BJ (cell line): ENCODE results near the gene FZD2. TPM values are rescaled to one million over a fixed set of nuclear protein-coding genes. Genes with fewer than 3 reads are reported as not detected.
"Not testable (repeated sequence)": the region's sequence is repeated elsewhere in the genome, so short reads cannot be mapped to it uniquely, and the experiment has no call there.

Experiments used
- CTCF ChIA-PET: fragments of 350-600 bp; formaldehyde crosslinking; extraction: SDS; loops from one replicate; lab custom pipeline; 2021; ENCODE audit warnings: antibody characterized with exemption, inconsistent platforms; lab: Yijun Ruan, JAX
- POLR2A ChIA-PET: fragments of 300-600 bp; sonication (Branson Sonifier 250); formaldehyde crosslinking; extraction: SDS; loops from one replicate; lab custom pipeline; 2021; ENCODE audit warnings: antibody characterized with exemption; lab: Charles Lee
- DNase-seq: peaks from one replicate; pipeline ENCODE4 v3.0.0-alpha.2; 2011; ENCODE audit warnings: low read depth
- H3K27me3 ChIP-seq: 2 replicates; pipeline ENCODE4 v1.6.0; 2011; ENCODE audit warnings: low read length; ENCODE audit not compliant: control insufficient read depth, insufficient read depth
- H3K36me3 ChIP-seq: 2 replicates; pipeline ENCODE4 v1.5.1; 2011; ENCODE audit warnings: low read length; ENCODE audit not compliant: control insufficient read depth, insufficient read depth
- H3K4me3 ChIP-seq: 2 replicates; pipeline ENCODE4 v1.5.1; 2011; ENCODE audit warnings: low read depth, mild to moderate bottlenecking, control low read depth, low read length
- polyA minus RNA-seq: library from RNA; depleted of rRNA, polyadenylated mRNA; stranded (reverse); fragments of >200 nt; gene quantifications from 2 replicates; pipeline ENCODE4 v1.2.3, GENCODE V29; 2011; rRNA and poly(A)+ RNA removed
- polyA plus RNA-seq: library from polyadenylated mRNA; depleted of rRNA; stranded (reverse); fragments of >200 nt; gene quantifications from 2 replicates; pipeline ENCODE4 v1.2.3, GENCODE V29; 2011; rRNA removed
- TF ChIP-seq, protein P1 (sequence below): IDR thresholded peaks from 2 replicates; pipeline ENCODE4 v1.5.1; 2011; ENCODE audit warnings: low read depth, mild to moderate bottlenecking, control low read depth, inconsistent platforms, low read length, moderate library complexity; ENCODE audit not compliant: insufficient read depth

FZD2 gene
- 57.1 and 93.1 TPM in 2 replicates for polyA plus RNA-seq
- 95.2 and 116 TPM in 2 replicates for polyA minus RNA-seq

DNA sequence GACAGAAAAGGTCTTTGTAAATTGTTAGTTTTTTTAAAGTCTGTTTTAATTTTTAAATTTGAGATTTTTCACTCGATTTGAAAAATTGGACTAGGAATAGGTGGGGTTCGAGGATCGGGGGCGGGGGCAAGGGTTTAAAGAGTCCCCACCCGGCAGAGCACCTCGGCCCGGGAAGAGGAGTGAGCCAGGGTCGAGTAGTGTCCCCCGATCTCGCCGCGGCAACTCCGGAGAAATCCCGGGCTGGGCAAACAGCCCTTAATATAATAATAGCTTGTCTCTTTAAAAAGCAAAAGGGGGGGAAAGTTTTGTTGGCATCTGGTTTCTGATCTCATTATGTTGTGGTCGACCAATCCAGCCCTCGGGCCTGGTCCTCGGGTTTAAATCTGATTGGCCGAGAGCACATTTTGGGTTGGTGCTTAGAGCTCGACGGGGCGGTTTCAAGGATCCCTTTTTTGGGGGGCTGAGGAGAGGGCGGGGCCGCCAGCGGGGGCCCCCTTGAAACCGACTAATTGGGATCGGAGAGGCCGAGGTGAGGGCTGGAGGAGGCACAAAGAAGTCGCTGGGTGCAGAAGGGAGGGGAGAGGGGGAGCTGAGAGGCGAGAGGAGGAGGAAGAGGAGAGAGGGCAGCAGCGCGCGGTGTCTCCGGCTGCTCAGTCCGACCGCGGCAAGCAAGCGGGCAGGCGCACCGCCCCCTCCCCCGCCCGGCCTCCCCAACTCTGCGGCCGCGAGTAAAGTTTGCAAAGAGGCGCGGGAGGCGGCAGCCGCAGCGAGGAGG, at the start of gene FZD2:
TSS of gene FZD2 (plus strand) at position 653 of the 775 bp plus-strand sequence. CDS start 205 bp downstream, outside the sequence.
- H3K27me3 ChIP-seq: no peaks in the 10 kb centered on the region
- peak; percentile 96 for DNase-seq
- peak within 1 kb of the TSS; percentile 76 for H3K4me3 ChIP-seq
- TF ChIP-seq, protein P1, sequence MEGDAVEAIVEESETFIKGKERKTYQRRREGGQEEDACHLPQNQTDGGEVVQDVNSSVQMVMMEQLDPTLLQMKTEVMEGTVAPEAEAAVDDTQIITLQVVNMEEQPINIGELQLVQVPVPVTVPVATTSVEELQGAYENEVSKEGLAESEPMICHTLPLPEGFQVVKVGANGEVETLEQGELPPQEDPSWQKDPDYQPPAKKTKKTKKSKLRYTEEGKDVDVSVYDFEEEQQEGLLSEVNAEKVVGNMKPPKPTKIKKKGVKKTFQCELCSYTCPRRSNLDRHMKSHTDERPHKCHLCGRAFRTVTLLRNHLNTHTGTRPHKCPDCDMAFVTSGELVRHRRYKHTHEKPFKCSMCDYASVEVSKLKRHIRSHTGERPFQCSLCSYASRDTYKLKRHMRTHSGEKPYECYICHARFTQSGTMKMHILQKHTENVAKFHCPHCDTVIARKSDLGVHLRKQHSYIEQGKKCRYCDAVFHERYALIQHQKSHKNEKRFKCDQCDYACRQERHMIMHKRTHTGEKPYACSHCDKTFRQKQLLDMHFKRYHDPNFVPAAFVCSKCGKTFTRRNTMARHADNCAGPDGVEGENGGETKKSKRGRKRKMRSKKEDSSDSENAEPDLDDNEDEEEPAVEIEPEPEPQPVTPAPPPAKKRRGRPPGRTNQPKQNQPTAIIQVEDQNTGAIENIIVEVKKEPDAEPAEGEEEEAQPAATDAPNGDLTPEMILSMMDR: no peak
- POLR2A ChIA-PET: interaction anchor here (0.8 to 2.4 kb wide), 4 partner anchors 10 to 31 kb away, joined by 3 to 23 read pairs (median 5); no protein-coding TSS in a partner anchor
- CTCF ChIA-PET: interaction anchor here (0.8 to 3.5 kb wide), 8 partner anchors 12 to 80 kb away, joined by 3 to 27 read pairs (median 6); no protein-coding TSS in a partner anchor
- peaks cover 6% of the 10 kb centered on the region for H3K36me3 ChIP-seq

DNA sequence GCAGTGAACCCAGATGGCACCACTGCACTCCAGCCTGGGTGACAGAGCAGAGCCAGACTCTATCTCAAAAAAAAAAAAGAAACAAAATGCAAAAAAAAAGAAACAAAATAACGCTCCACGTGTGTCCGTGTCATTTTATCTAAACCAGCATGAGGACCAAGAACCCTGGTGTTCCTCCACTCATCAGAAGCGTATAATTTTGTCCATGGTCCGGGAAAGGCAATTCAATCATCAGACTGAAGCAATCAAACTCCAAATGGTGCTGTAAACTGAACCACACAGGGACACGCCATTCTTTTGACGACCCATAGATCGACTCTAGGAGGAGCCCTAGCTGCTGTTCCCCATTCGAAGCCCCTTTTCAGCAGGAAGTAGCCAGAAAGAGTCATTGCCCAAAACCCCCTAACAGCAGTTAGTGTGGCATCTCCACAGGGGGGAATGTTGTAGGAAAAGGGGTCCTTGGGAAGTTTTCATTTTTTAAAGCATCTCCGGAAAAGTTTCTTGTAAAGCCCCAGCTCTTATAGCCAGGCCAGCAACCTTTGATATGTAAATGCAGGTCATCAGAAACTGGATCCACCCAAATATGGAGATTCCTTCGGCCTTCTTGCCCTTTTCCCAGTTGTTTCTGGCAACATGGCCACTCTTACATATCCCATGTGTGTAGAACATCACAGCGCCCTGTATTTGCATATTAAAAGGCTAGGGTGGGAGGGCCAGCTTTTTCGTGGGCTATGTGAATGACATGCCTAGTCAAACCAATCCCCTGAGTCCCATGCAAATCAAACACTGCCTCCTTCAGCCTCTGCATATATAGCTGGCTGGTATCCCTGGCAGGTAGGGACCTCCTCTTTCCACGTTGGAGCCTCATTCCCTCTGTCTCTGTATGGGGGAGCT, 45.8 kb upstream of the FZD2 start:
- TF ChIP-seq, protein P1: 0 out of 2 replicates have a peak, but pooled peaks have one; percentile 5
- DNase-seq, H3K4me3 ChIP-seq, POLR2A ChIA-PET, H3K27me3 ChIP-seq, H3K36me3 ChIP-seq: not testable (repeated sequence)
- CTCF ChIA-PET: interaction anchor here (1.4 to 1.8 kb wide), 2 partner anchors 11 to 149 kb away, joined by 6 to 13 read pairs; no protein-coding TSS in a partner anchor

DNA sequence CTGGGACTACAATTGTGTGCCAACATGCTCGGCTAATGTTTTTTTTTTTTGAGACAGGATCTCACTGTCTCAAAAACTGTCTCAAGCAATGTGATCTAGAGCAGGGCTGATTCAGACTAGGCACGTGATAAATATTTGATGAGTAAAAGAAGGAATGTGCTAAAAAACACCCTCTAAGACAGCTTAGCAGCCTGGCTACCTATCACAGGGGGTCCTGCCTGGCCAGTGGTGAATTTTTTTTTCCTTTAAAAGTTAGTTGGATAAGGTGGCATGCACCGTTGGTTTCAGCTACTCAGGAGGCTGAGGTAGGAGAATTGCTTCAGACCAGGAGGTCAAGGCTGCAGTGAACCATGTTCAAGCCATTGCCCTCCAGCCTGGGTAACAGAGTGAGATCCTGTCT, 39.3 kb upstream of the FZD2 start:
- no peaks in the 10 kb centered on the region for H3K27me3 ChIP-seq
- H3K4me3 ChIP-seq: no peak overlapping the region
- no peaks in the 10 kb centered on the region for H3K36me3 ChIP-seq
- TF ChIP-seq, protein P1: no peak
- CTCF ChIA-PET: interaction anchor here (1.0 kb wide), 1 partner anchor 402 kb away, joined by 3 read pairs; no protein-coding TSS in a partner anchor
- POLR2A ChIA-PET: interaction anchor here (0.6 kb wide), 1 partner anchor 48 kb away, joined by 4 read pairs; no protein-coding TSS in a partner anchor
- DNase-seq: no peak

DNA sequence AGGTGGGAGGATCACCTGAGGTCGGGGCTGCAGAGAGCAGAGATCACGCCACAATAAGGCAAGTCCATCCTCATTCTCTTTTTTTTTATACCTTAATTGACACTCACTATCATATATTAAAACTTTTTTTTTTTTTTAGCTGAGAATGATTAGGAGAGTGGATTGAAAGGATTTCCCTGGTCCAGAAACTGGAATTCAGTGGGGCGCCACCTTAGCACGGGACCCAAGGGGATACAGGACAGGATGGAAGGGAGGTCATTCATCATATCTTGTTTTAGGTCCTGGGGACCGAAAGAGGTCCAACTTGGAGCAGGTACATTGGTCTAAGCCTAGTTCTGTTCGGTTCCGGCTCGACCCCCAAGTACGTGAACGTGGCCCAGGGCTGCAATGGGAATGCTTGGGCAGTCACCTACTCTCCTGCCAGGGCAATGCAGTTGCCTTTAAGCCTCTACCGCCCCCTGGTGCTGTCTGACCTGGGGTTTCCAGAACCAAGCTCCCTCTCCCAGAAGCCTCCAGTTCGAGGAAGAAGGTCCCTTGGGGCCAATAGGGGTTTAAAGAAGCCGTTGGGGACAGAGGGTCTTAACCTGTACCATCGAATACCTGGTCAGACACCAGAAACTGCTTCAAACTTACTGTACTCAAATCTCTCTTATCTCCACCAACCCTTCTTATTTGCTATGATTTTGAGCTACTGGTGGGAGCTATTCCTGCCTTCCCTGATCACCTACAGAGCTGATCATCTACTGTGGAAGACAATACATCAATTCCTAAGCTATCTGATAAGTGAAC, 34.2 kb upstream of the FZD2 start:
- Histone ChIP-seq H3K36me3 (no peaks in the 10 kb centered on the region), H3K4me3 (no peak overlapping the region), H3K27me3 (no peaks in the 10 kb centered on the region)
- ChIA-PET POLR2A (interaction anchor here (0.6 kb wide), 1 partner anchor 138 kb away, joined by 3 read pairs; no protein-coding TSS in a partner anchor), CTCF (interaction anchor here (0.7 to 3.4 kb wide), 56 partner anchors 8 to 745 kb away, joined by 3 to 59 read pairs (median 4); partner anchors contain the start of genes CCDC43, FAM171A2, GPATCH8 and GRN)
- DNase-seq: no peak
- TF ChIP-seq, protein P1: peak; percentile 80
